PC-3 (cell line): ENCODE data around the gene TNFRSF9. TPM values are rescaled to one million over a fixed set of nuclear protein-coding genes. Genes with fewer than 3 reads are reported as not detected.

Experiments used
- ATAC-seq: fragments of 200-7000 bp; cut with Tn5 transposase; 2 replicates; pipeline ENCODE4 v1.9.1; 2020; ENCODE audit warnings: mild to moderate bottlenecking, moderate library complexity
- BruUV-seq: library from RNA; stranded (reverse); fragments of 400-500 nt; replicated peaks from 2 replicates; lab custom pipeline; 2021; lab: Mats Ljungman, UMichigan
- CTCF ChIA-PET: fragments of 300-600 bp; sonication (Branson Sonifier 250); formaldehyde crosslinking; loops from one replicate; lab custom pipeline; 2022; ENCODE audit warnings: antibody characterized with exemption; lab: Charles Lee
- POLR2A ChIA-PET: fragments of 300-600 bp; sonication (Branson Sonifier 250); formaldehyde crosslinking; loops from one replicate; lab custom pipeline; 2022; ENCODE audit warnings: antibody characterized with exemption; ENCODE audit not compliant: unreplicated experiment; lab: Charles Lee
- DNase-seq: peaks from one replicate; pipeline ENCODE4 v3.0.0-alpha.2; 2015
- H2AFZ ChIP-seq: fragments of 300-600 bp; sonication (generic); 2 replicates; pipeline ENCODE4 v1.6.0; 2016; ENCODE audit warnings: antibody characterized with exemption, low read length
- H3F3A ChIP-seq: fragments of 300-600 bp; sonication (generic); one replicate; pipeline ENCODE4 v1.6.0; 2017; ENCODE audit warnings: antibody characterized with exemption, low read length, control low read depth, mild to moderate bottlenecking; ENCODE audit not compliant: unreplicated experiment
- H3K27ac ChIP-seq: fragments of 300-600 bp; sonication (generic); 2 replicates; pipeline ENCODE4 v1.5.1; 2016; ENCODE audit warnings: mild to moderate bottlenecking, low read length
- H3K27me3 ChIP-seq: fragments of 300-600 bp; sonication (generic); 2 replicates; pipeline ENCODE4 v1.6.1; 2016; ENCODE audit warnings: low read length, mixed read lengths
- H3K36me3 ChIP-seq: fragments of 300-600 bp; sonication (generic); 2 replicates; pipeline ENCODE4 v1.6.1; 2016; ENCODE audit warnings: low read depth, mixed run types, low read length, mixed read lengths
- H3K4me1 ChIP-seq: fragments of 300-600 bp; sonication (generic); 2 replicates; pipeline ENCODE4 v1.5.1; 2016; ENCODE audit warnings: low read length; ENCODE audit not compliant: insufficient read depth
- H3K4me2 ChIP-seq: fragments of 300-600 bp; sonication (generic); 2 replicates; pipeline ENCODE4 v1.6.0; 2016; ENCODE audit warnings: low read length
- H3K4me3 ChIP-seq: fragments of 300-600 bp; sonication (generic); 2 replicates; pipeline ENCODE4 v1.5.1; 2016; ENCODE audit warnings: mild to moderate bottlenecking, low read length, mixed read lengths
- H3K79me2 ChIP-seq: fragments of 300-600 bp; sonication (generic); 2 replicates; pipeline ENCODE4 v1.6.1; 2017; ENCODE audit warnings: low read length, mixed read lengths
- H3K9ac ChIP-seq: fragments of 300-600 bp; sonication (generic); 2 replicates; pipeline ENCODE4 v1.6.0; 2016; ENCODE audit warnings: mild to moderate bottlenecking, low read length
- H3K9me2 ChIP-seq: fragments of 300-600 bp; sonication (generic); replicated peaks from 2 replicates; pipeline ENCODE4 v1.6.1; 2016; ENCODE audit warnings: mixed run types, low read length, mixed read lengths
- H3K9me3 ChIP-seq: fragments of 300-600 bp; sonication (generic); 2 replicates; pipeline ENCODE4 v1.6.1; 2016; ENCODE audit warnings: low read length, mixed read lengths
- H4K20me1 ChIP-seq: fragments of 300-600 bp; sonication (generic); 2 replicates; pipeline ENCODE4 v1.6.1; 2016; ENCODE audit warnings: low read length, mixed read lengths
- CTCF ChIP-seq: fragments of 300-600 bp; sonication (generic); conservative IDR thresholded peaks from 2 replicates; pipeline ENCODE4 v1.5.1; 2017; ENCODE audit warnings: antibody characterized with exemption, low read depth, mild to moderate bottlenecking, low read length
- EZH2 ChIP-seq: fragments of 300-600 bp; sonication (generic); IDR thresholded peaks from one replicate; pipeline ENCODE4 v1.6.1; 2017; ENCODE audit warnings: antibody characterized with exemption, mild to moderate bottlenecking, low read length; ENCODE audit not compliant: unreplicated experiment
- EZH2phosphoT487 ChIP-seq: fragments of 300-600 bp; sonication (generic); IDR thresholded peaks from 2 replicates; pipeline ENCODE4 v1.6.1; 2018; ENCODE audit warnings: mild to moderate bottlenecking, antibody characterized with exemption, low read length, borderline replicate concordance
- intact Hi-C: fragments of 100-400 bp; cut with micrococcal nuclease; formaldehyde crosslinking; loops from 2 replicates; pipeline ENCODE4 v1.9.0; 2023
- total RNA-seq: library from RNA; depleted of rRNA; stranded (reverse); fragments of >200 nt; gene quantifications from 2 replicates; pipeline ENCODE4 v1.2.3, GENCODE V29; 2014

TNFRSF9 gene
- total RNA-seq, 1 experiment from 2014 or later = 0.04 TPM

- Histone ChIP-seq H3K36me3 (no peaks in the 10 kb centered on the region), H3K4me3 (peak overlapping the region; percentile 29; the same call in 1 of the 2 replicates), H3K27me3 (no peaks in the 10 kb centered on the region), H3K9me2 (no peaks in the 10 kb centered on the region), H3K9me3 (no peaks in the 10 kb centered on the region), H2AFZ (peak overlapping the region; percentile 58), H3K4me2 (peak overlapping the region; percentile 63), H4K20me1 (no peaks in the 10 kb centered on the region), H3K9ac (no peak overlapping the region), H3F3A (no peaks in the 10 kb centered on the region), H3K27ac (no peak overlapping the region), H3K79me2 (no peaks in the 10 kb centered on the region), H3K4me1 (peaks cover 7% of the 10 kb centered on the region)
- CTCF ChIA-PET = interaction anchor here (0.5 kb wide), 1 partner anchor 13 kb away, joined by 4 read pairs; no protein-coding TSS in a partner anchor
- POLR2A ChIA-PET = no interaction called here
- DNase-seq = peak; percentile 34
- intact Hi-C loops = no loop called here
- no TSS peak for BruUV-seq
- peak; percentile 38 for ATAC-seq
- TF ChIP-seq EZH2phosphoT487 (no peak), CTCF (no peak), EZH2 (no peak)
Measured at GRCh38 chr1:7885513-7886404, 54.9 kb downstream of the TNFRSF9 start.

DNA sequence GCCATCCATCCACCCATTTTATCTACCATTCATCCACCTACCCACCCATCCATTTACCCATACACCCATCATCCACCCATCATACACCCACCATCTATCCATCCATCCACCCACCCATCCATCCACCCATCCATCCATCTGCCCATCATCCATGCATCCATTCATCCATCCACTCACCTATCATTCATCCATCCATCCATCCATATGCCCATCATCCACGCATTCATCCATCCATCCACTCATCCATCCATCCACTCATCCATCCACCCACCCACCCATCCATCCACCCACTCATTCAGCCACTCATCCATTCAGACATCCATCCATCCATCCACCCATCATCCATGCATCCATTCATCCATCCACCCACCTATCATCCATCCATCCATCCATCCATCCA, 55.9 kb downstream of the TNFRSF9 start:
- no peak overlapping the region for H3K9ac ChIP-seq
- no peaks in the 10 kb centered on the region for H3K27me3 ChIP-seq
- H3K4me3 ChIP-seq = no peak overlapping the region
- H3K36me3 ChIP-seq = no peaks in the 10 kb centered on the region
- intact Hi-C loops = no loop called here
- H2AFZ ChIP-seq = no peak overlapping the region
- ATAC-seq = no peak
- no peaks in the 10 kb centered on the region for H3F3A ChIP-seq
- peaks cover 7% of the 10 kb centered on the region for H3K4me1 ChIP-seq
- H3K4me2 ChIP-seq = no peak overlapping the region
- H3K9me3 ChIP-seq = no peaks in the 10 kb centered on the region
- TF ChIP-seq EZH2phosphoT487 (no peak), EZH2 (no peak), CTCF (no peak)
- POLR2A ChIA-PET = no interaction called here
- no peak for DNase-seq
- BruUV-seq = no TSS peak
- H3K9me2 ChIP-seq = no peaks in the 10 kb centered on the region
- no peaks in the 10 kb centered on the region for H3K79me2 ChIP-seq
- no peaks in the 10 kb centered on the region for H4K20me1 ChIP-seq
- CTCF ChIA-PET = no interaction called here
- H3K27ac ChIP-seq = no peak overlapping the region

- Histone ChIP-seq H3K27me3 (no peaks in the 10 kb centered on the region), H3K36me3 (no peaks in the 10 kb centered on the region), H3K4me2 (no peak overlapping the region), H2AFZ (no peak overlapping the region), H3F3A (no peaks in the 10 kb centered on the region), H3K4me1 (no peaks in the 10 kb centered on the region), H3K9me2 (no peaks in the 10 kb centered on the region), H3K4me3 (no peak overlapping the region), H3K9ac (no peak overlapping the region), H3K27ac (no peak overlapping the region), H4K20me1 (no peaks in the 10 kb centered on the region), H3K79me2 (no peaks in the 10 kb centered on the region), H3K9me3 (no peaks in the 10 kb centered on the region)
- BruUV-seq = no TSS peak
- intact Hi-C loops = no loop called here
- POLR2A ChIA-PET = no interaction called here
- no peak for DNase-seq
- TF ChIP-seq CTCF = peak; percentile 22; the same call in 1 of the 2 replicates
- TF ChIP-seq EZH2 = no peak
- CTCF ChIA-PET = no interaction called here
- no peak for ATAC-seq
Measured at GRCh38 chr1:7879228-7879627, 61.4 kb downstream of the TNFRSF9 start.
